ENCODE data around the gene RNU11.

DNA sequence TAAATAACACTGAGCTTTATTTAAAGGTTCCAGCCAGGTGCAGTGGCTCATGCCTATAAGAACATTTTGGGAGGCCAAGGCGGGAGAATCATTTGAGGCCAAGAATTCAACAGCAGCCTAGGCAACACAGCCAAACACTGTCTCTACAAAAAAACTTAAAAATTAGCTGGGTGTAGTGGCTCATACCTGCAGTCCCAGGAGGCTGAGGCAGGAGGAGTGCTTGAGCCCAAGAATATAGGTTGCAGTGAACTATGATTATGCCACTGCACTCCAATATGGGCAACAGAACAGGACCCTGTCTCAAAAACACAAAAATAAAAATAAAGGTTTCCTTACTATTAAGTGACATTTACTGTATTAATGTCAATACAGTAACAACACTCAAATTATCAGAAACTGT, 7.6 kb upstream of the RNU11 start:
- TF ChIP-seq CTCF (IDR thresholded peaks at IDR 0.05) (no peak; the same call in none of the 2 replicates), ZFX (IDR thresholded peaks at IDR 0.05; ENCODE audit: borderline replicate concordance) (no peak)

All from 22Rv1 (cell line).